22Rv1 (cell line): ENCODE measurements around the gene HLF.

Source experiments
- ZFX ChIP-seq: fragments of 450-650 bp; IDR thresholded peaks from 2 replicates; pipeline ENCODE4 v1.6.1; 2017; ENCODE audit warnings: antibody characterized with exemption, borderline replicate concordance
- TF ChIP-seq, protein P1 (sequence below): fragments of 450-650 bp; IDR thresholded peaks from 2 replicates; pipeline ENCODE4 v1.5.1; 2017; ENCODE audit warnings: mild to moderate bottlenecking

DNA sequence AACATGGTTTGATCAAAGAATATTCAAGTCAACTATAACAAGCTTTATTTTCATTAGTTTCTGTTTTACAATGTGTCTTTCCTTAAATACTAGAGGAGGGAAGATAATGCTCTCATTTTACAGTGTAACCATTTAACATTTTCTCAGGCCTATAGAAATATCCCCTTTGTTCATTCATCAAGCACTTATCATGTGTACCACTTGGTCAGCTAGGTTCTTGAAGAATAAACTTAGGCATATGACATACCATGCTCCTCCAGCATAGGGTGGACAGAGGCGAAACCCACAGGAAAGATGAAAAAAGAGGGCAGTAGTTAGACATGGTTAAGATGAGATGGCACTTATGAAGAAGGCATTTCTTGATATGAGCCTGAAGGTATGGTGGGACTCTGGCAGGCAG lies 34.0 kb upstream of the HLF start:
- TF ChIP-seq, protein P1, sequence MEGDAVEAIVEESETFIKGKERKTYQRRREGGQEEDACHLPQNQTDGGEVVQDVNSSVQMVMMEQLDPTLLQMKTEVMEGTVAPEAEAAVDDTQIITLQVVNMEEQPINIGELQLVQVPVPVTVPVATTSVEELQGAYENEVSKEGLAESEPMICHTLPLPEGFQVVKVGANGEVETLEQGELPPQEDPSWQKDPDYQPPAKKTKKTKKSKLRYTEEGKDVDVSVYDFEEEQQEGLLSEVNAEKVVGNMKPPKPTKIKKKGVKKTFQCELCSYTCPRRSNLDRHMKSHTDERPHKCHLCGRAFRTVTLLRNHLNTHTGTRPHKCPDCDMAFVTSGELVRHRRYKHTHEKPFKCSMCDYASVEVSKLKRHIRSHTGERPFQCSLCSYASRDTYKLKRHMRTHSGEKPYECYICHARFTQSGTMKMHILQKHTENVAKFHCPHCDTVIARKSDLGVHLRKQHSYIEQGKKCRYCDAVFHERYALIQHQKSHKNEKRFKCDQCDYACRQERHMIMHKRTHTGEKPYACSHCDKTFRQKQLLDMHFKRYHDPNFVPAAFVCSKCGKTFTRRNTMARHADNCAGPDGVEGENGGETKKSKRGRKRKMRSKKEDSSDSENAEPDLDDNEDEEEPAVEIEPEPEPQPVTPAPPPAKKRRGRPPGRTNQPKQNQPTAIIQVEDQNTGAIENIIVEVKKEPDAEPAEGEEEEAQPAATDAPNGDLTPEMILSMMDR = no peak
- TF ChIP-seq ZFX = no peak
